Ovary (tissue), 3 donors: ENCODE results near the gene GALNT13.

Source experiments
- EP300 ChIP-seq: sonication (generic); formaldehyde crosslinking; IDR thresholded peaks from one replicate; pipeline ENCODE4 v1.6.1; 2017; ENCODE audit warnings: antibody characterized with exemption
- POLR2A ChIP-seq: fragments of 450-650 bp; IDR thresholded peaks from one replicate; pipeline ENCODE4 v1.6.1; 2017; ENCODE audit warnings: antibody characterized with exemption, mild to moderate bottlenecking, moderate library complexity
- TF ChIP-seq, protein P1 (sequence below), 3 donors: fragments of 450-650 bp in 2 of 3; fragments of 200-600 bp in 1 of 3; IDR thresholded peaks; one replicate each; pipeline versions ENCODE4 v1.5.1 to v1.8.0; 2016 to 2022; ENCODE audit warnings: antibody characterized with exemption in 3 of 3, mild to moderate bottlenecking in 1 of 3
- donor health status: DM: no; HTN: no; CAD: no.

DNA sequence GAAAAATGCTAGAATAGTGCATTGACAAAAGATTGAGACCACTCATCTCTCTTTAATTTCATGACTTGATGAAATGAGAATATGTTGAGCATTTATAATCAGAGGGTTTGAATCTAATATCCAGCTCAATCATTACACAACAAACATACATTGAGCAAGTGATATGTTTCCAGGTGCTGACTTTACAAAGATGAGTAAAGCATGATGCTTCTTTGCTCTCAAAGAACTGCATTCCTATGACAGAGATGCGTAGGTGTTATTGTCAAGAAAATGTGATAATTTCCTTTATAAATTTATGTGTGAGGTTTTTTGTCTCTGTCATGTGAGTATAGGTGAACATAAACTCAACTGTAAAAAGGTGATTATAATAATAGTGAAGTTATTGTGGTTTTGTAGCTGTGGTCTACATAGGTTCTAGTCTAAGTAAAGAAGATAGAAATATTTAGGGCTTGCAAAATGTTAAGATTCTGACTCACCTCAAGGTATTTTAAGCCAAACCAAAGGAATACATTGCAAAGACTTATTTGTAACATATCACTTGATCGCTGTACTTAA lies 389.8 kb downstream of the GALNT13 start:
- no peak for TF ChIP-seq POLR2A
- TF ChIP-seq, protein P1, sequence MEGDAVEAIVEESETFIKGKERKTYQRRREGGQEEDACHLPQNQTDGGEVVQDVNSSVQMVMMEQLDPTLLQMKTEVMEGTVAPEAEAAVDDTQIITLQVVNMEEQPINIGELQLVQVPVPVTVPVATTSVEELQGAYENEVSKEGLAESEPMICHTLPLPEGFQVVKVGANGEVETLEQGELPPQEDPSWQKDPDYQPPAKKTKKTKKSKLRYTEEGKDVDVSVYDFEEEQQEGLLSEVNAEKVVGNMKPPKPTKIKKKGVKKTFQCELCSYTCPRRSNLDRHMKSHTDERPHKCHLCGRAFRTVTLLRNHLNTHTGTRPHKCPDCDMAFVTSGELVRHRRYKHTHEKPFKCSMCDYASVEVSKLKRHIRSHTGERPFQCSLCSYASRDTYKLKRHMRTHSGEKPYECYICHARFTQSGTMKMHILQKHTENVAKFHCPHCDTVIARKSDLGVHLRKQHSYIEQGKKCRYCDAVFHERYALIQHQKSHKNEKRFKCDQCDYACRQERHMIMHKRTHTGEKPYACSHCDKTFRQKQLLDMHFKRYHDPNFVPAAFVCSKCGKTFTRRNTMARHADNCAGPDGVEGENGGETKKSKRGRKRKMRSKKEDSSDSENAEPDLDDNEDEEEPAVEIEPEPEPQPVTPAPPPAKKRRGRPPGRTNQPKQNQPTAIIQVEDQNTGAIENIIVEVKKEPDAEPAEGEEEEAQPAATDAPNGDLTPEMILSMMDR (IDR thresholded peaks at IDR 0.05) = no peak
- TF ChIP-seq EP300 = no peak
